ENCODE results near the gene PLXNB1.

GRCh38 chr3:48423241-48423882, 6.5 kb downstream of the PLXNB1 start:
- TF ChIP-seq EZH2 (IDR thresholded peaks at IDR 0.05; ENCODE audit: borderline replicate concordance, low read depth, low read length, poor library complexity, severe bottlenecking) = no peak
- TF ChIP-seq CTCF (conservative IDR thresholded peaks at IDR 0.05; ENCODE audit: low read depth, low read length) = no peak
